Sigmoid colon (tissue), 7 donors: ENCODE data around the gene FBXO2. TPM values are rescaled to one million over a fixed set of nuclear protein-coding genes. Genes with fewer than 3 reads are reported as not detected.

Experiments
- DNase-seq: peaks from one replicate; pipeline ENCODE4 v3.0.0-alpha.2; 2019
- H3K27ac ChIP-seq, 4 donors: fragments of 200-600 bp; sonication (generic); one replicate each; pipeline ENCODE4 v1.5.1; 2016 to 2019; ENCODE audit warnings: mild to moderate bottlenecking in 1 of 4
- H3K27me3 ChIP-seq, 3 donors: fragments of 200-600 bp; sonication (generic); one replicate each; pipeline ENCODE4 v1.5.1; 2019; ENCODE audit warnings: mild to moderate bottlenecking in 1 of 3
- H3K36me3 ChIP-seq, 4 donors: fragments of 200-600 bp; sonication (generic); one replicate each; pipeline ENCODE4 v1.5.1; 2016 to 2019
- H3K4me1 ChIP-seq, 4 donors: fragments of 200-600 bp; sonication (generic); one replicate each; pipeline ENCODE4 v1.5.1; 2017 to 2019
- H3K4me3 ChIP-seq, 4 donors: fragments of 200-600 bp; sonication (generic); one replicate each; pipeline ENCODE4 v1.5.1; 2017 to 2019; ENCODE audit warnings: mild to moderate bottlenecking in 2 of 4, moderate library complexity in 1 of 4
- H3K9me3 ChIP-seq, 4 donors: fragments of 200-600 bp in 3 of 4; sonication (generic) in 3 of 4; one replicate each; pipeline versions ENCODE4 v1.5.1 to v1.6.1; 2013 to 2019
- EP300 ChIP-seq, 4 donors: sonication (generic); formaldehyde crosslinking; IDR thresholded peaks; one replicate each; pipeline ENCODE4 v1.6.1; 2017; ENCODE audit warnings: antibody characterized with exemption in 4 of 4
- POLR2A ChIP-seq, 2 donors: fragments of 450-650 bp; IDR thresholded peaks; one replicate each; pipeline ENCODE4 v1.6.1; 2016; ENCODE audit warnings: antibody characterized with exemption in 2 of 2, mild to moderate bottlenecking in 2 of 2, moderate library complexity in 2 of 2
- POLR2AphosphoS5 ChIP-seq, 4 donors: sonication (generic); formaldehyde crosslinking; IDR thresholded peaks; one replicate each; pipeline ENCODE4 v1.6.1; 2017; ENCODE audit warnings: antibody characterized with exemption in 4 of 4
- WGBS, 2 donors: extraction: QIAGEN DNeasy Blood & Tissue Kit; methylation state at CpG; one replicate each; pipeline ENCODE4 v1.1.7; 2013; 5-methylcytosine and 5-hydroxymethylcytosine counted together
- intact Hi-C: fragments of 100-400 bp; cut with DNase I; formaldehyde crosslinking; loops from one replicate; pipeline ENCODE4 v1.15.1; 2023
- polyA plus RNA-seq, 3 donors: library from polyadenylated mRNA; stranded (reverse); fragments of 200-250 nt; gene quantifications; one replicate each; pipeline ENCODE4 v1.2.3, GENCODE V29; 2013
- total RNA-seq, 4 donors: library from RNA; depleted of rRNA; stranded (reverse); fragments of >200 nt; gene quantifications; one replicate each; pipeline ENCODE4 v1.1.0, GENCODE V29; 2016
- TF ChIP-seq, protein P1 (sequence below), 4 experiments: fragments of 450-650 bp in 3 of 4; fragments of 200-600 bp in 1 of 4; IDR thresholded peaks; one replicate each; pipeline ENCODE4 v1.5.1; 2016 to 2019; ENCODE audit warnings: antibody characterized with exemption in 4 of 4, mild to moderate bottlenecking in 3 of 4, moderate library complexity in 2 of 4
- donor health status: healthy with polysubstance abuse.
- donor health status: Bipolar disorder and iron deficiency.
- donor health status: healthy.

Gene FBXO2
- total and polyA plus RNA-seq, 7 donors, result 1.2 to 9.7 (median 3.9) TPM; not detected in 1

DNA sequence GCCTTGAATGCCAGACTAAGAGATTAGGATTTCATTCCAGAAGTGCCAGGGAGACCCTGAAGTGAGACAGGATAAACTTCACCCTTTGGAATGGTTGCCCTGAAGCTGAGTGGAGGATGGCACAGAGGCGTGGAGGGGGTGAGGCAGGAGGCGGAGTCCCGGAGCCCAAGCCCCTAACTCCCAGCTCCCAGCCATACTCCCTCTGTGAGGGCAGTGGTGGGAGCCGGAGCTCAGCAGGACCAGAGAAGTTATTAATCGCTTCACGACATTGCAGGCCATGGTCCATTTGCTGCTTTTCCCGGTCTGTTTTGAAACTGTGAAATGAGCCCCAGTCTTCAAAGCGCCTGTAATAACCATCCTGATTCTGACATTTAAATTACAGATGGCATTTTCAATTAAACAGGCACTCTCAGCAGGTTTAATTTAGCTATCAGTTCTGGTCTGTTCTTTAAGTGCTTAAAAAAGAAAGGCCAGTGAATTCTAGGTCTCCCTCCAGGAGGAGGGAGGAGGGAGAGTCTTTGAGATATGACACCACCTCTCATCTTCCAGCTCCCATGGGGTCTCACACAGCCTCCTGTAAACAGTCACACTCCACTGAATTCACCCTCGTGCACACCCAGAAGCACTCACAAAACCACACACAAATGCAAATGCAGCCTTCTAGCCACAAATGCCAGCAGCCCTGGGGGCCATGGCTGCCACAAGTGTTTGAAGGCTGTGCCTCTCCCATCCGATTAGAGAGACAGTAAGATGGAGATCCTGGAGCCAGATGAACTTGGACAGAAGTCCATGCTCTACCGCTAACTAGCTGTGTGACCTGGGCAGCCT lies 19.6 kb downstream of the FBXO2 start:
- Histone ChIP-seq H3K27me3 (peaks cover 0 to 37% (median 4%) of the 10 kb centered on the region in 3 donors), H3K4me3 (no peak overlapping the region), H3K27ac (no peak overlapping the region), H3K4me1 (no peaks in the 10 kb centered on the region), H3K9me3 (no peaks in the 10 kb centered on the region), H3K36me3 (no peaks in the 10 kb centered on the region)
- no peak for DNase-seq
- intact Hi-C loops, result no loop called here
- TF ChIP-seq EP300 (IDR thresholded peaks at IDR 0.05), result no peak
- no peak for TF ChIP-seq POLR2A (IDR thresholded peaks at IDR 0.05)
- TF ChIP-seq POLR2AphosphoS5 (IDR thresholded peaks at IDR 0.05), result no peak
- 75 to 76% methylated on average over 11 of the region's 11 CpGs for WGBS, 2 donors

DNA sequence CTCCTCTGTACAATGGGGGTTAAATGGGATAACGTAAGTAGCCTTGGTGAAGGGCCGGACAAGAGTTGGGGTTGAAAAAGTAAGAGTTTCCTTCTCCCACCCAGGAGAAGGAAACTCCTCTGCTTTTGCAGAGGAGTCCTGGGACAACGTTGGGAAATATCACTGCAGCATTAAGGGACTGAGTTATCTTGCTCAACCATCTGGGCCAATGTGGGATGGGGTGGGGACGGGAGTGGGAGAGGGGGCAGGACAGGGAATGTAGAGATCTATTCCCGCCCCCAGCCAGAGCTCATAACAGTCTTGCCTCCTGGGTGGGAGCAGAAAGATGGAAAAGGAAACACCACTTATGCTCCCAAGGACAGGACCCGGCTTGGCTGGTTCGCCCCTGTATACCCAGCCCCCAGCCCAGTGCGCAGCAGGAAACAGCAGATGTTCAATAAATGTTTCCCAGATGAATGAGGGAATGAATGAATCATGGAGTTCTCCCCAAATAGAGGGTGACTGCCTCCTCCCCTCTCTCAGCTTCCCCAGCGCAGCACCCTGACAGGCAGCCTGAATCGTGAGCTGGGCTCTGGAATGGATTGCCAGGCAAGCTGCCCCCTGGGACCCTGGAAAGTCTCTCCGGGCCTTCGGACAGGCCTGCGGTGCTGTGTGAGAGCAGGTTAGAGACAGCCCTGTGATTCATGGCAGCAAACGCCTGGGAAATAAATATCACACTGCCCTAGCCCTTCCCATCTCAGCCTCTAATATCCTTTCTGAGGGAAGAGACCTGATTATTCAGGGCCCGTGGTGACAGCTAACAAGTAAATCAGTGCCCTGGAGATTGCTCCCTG lies 24.8 kb downstream of the FBXO2 start:
- WGBS, 2 donors, result 55 to 66% methylated on average over 15 of the region's 15 CpGs
- no peak for DNase-seq
- no peak for TF ChIP-seq EP300 (IDR thresholded peaks at IDR 0.05)
- TF ChIP-seq, protein P1, sequence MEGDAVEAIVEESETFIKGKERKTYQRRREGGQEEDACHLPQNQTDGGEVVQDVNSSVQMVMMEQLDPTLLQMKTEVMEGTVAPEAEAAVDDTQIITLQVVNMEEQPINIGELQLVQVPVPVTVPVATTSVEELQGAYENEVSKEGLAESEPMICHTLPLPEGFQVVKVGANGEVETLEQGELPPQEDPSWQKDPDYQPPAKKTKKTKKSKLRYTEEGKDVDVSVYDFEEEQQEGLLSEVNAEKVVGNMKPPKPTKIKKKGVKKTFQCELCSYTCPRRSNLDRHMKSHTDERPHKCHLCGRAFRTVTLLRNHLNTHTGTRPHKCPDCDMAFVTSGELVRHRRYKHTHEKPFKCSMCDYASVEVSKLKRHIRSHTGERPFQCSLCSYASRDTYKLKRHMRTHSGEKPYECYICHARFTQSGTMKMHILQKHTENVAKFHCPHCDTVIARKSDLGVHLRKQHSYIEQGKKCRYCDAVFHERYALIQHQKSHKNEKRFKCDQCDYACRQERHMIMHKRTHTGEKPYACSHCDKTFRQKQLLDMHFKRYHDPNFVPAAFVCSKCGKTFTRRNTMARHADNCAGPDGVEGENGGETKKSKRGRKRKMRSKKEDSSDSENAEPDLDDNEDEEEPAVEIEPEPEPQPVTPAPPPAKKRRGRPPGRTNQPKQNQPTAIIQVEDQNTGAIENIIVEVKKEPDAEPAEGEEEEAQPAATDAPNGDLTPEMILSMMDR (IDR thresholded peaks at IDR 0.05), result no peak
- Histone ChIP-seq H3K27ac (no peak overlapping the region), H3K4me3 (no peak overlapping the region), H3K9me3 (no peaks in the 10 kb centered on the region), H3K4me1 (no peaks in the 10 kb centered on the region), H3K27me3 (peaks cover 0 to 29% (median 8%) of the 10 kb centered on the region in 3 donors), H3K36me3 (no peaks in the 10 kb centered on the region)
- intact Hi-C loops, result no loop called here

DNA sequence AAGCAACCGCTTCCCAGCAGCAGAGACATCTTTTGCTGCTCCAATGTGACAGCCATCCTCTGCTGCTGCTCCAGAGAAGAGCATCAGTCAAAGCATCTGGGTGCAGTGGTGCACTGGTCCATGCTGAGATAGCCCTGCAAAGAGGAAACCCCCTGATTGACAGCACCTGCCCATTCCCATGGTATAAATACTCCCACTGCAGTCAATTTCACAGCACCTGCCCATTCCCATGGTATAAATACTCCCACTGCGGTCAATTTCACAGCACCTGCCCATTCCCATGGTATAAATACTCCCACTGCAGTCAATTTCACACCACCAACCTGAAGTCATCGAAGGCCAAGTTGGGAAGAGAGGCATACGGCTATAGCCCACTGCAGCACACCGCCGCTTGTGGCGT lies 25.5 kb downstream of the FBXO2 start:
- WGBS, 2 donors, result 91 to 94% methylated on average over 7 of the region's 7 CpGs
- Histone ChIP-seq H3K9me3 (no peaks in the 10 kb centered on the region), H3K4me3 (no peak overlapping the region), H3K36me3 (no peaks in the 10 kb centered on the region), H3K4me1 (no peaks in the 10 kb centered on the region), H3K27me3 (peaks cover 0 to 28% (median 8%) of the 10 kb centered on the region in 3 donors), H3K27ac (no peak overlapping the region)
- DNase-seq, result no peak
- intact Hi-C loops, result no loop called here
- TF ChIP-seq POLR2A (IDR thresholded peaks at IDR 0.05) (no peak), POLR2AphosphoS5 (IDR thresholded peaks at IDR 0.05) (no peak), EP300 (IDR thresholded peaks at IDR 0.05) (no peak)
- TF ChIP-seq, protein P1 (IDR thresholded peaks at IDR 0.05), result no peak

DNA sequence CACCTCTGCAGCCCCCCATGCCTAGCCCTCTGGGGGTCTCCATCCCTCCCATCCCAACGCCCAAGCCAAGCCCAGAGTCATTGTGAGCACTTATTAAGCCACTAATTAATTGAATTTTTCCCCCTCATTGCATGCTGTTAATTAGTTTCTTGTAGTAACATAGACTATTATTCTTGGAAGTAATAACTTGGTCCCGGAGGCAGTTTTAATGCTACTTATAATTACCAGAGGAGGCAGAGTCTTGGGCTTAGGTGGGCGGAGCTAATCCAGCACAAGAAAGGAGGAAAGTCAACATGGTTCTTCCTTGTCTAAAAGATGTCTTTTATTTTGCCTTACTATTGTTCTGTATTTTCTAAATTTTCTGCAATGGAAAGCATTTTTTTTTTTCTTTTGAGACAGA lies 27.7 kb downstream of the FBXO2 start:
- H3K27me3 ChIP-seq, result peaks cover 0 to 14% (median 6%) of the 10 kb centered on the region in 3 donors
- H3K9me3 ChIP-seq, result no peaks in the 10 kb centered on the region
- intact Hi-C loops, result no loop called here
- 49 to 70% methylated on average over 3 of the region's 3 CpGs for WGBS, 2 donors
- no peak overlapping the region for H3K27ac ChIP-seq
- no peak for DNase-seq
- TF ChIP-seq POLR2A (IDR thresholded peaks at IDR 0.05) (no peak), EP300 (IDR thresholded peaks at IDR 0.05) (no peak), POLR2AphosphoS5 (IDR thresholded peaks at IDR 0.05) (no peak)
- TF ChIP-seq, protein P1 (IDR thresholded peaks at IDR 0.05), result no peak
- no peaks in the 10 kb centered on the region for H3K36me3 ChIP-seq
- H3K4me3 ChIP-seq, result no peak overlapping the region
- no peaks in the 10 kb centered on the region for H3K4me1 ChIP-seq

DNA sequence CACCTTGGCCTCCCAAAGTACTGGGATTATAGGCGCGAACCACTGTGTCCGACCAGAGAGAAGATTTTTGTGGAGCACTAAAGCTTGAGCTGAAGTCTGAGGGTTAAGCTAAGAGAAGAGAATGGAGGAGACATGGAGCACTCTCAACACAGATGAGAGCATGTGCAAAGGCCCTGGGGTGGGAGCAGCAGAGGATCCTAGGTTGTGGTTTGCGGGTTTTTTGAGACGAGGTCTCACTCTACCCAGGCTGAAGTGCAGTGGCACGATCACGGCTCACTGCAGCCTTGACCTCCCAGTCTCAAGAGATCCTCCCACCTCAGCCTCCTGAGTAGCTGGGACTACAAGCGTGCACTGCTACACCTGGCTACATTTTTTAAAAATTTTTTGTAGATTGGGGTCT lies 30.5 kb downstream of the FBXO2 start:
- no peak for DNase-seq
- Histone ChIP-seq H3K27ac (no peak overlapping the region), H3K4me3 (no peak overlapping the region), H3K36me3 (no peaks in the 10 kb centered on the region), H3K27me3 (peaks cover 0 to 25% (median 9%) of the 10 kb centered on the region in 3 donors), H3K9me3 (no peaks in the 10 kb centered on the region), H3K4me1 (no peaks in the 10 kb centered on the region)
- WGBS, 2 donors, result 78 to 80% methylated on average over 8 of the region's 8 CpGs
- TF ChIP-seq POLR2A (IDR thresholded peaks at IDR 0.05), result no peak
- no peak for TF ChIP-seq POLR2AphosphoS5 (IDR thresholded peaks at IDR 0.05)
- TF ChIP-seq EP300 (IDR thresholded peaks at IDR 0.05), result no peak
- TF ChIP-seq, protein P1 (IDR thresholded peaks at IDR 0.05), result no peak
- intact Hi-C loops, result no loop called here
